Fibroblast of the aortic adventitia (primary cell): ENCODE results near the gene CD300H. TPM values are rescaled to one million over a fixed set of nuclear protein-coding genes. Genes with fewer than 3 reads are reported as not detected.

Experiments used
- DNase-seq: peaks from one replicate; pipeline ENCODE4 v3.0.0-alpha.2; 2010; ENCODE audit warnings: low read depth
- H3K4me3 ChIP-seq: 2 replicates; pipeline ENCODE4 v1.5.1; 2011; ENCODE audit warnings: low read depth, mild to moderate bottlenecking, control low read depth, low read length, moderate library complexity
- CTCF ChIP-seq: IDR thresholded peaks from 2 replicates; pipeline ENCODE4 v1.5.1; 2011; ENCODE audit warnings: mild to moderate bottlenecking, low read length, control low read depth, inconsistent platforms; ENCODE audit not compliant: insufficient read depth
- total RNA-seq: library from RNA; depleted of rRNA; stranded (reverse); fragments of >200 nt; gene quantifications from 2 replicates; pipeline ENCODE4 v1.2.3, GENCODE V29; 2012; ENCODE audit warnings: low replicate concordance

Gene CD300H
- total RNA-seq, 1 donor: not detected

- DNase-seq: no peak
- no peak overlapping the region for H3K4me3 ChIP-seq
- no peak for TF ChIP-seq CTCF
These were observed 50.6 kb downstream of the CD300H start for GRCh38 chr17:74516561-74517328.

- no peak overlapping the region for H3K4me3 ChIP-seq
- no peak for TF ChIP-seq CTCF
- DNase-seq: no peak
These were observed 51.4 kb downstream of the CD300H start for GRCh38 chr17:74515941-74516340.

- no peak overlapping the region for H3K4me3 ChIP-seq
- DNase-seq: no peak
- no peak for TF ChIP-seq CTCF
These were observed 52.5 kb downstream of the CD300H start for GRCh38 chr17:74514632-74515334.

GRCh38 chr17:74513987-74514631, 53.2 kb downstream of the CD300H start:
- no peak overlapping the region for H3K4me3 ChIP-seq
- DNase-seq: peak; percentile 34
- TF ChIP-seq CTCF: no peak

- H3K4me3 ChIP-seq: no peak overlapping the region
- no peak for TF ChIP-seq CTCF
- peak; percentile 18 for DNase-seq
These were observed 54.7 kb downstream of the CD300H start for GRCh38 chr17:74512624-74513091.

GRCh38 chr17:74512036-74512435, 55.3 kb downstream of the CD300H start:
- DNase-seq: peak; percentile 45
- no peak overlapping the region for H3K4me3 ChIP-seq

More at GRCh38 chr17:74512036-74512435, 55.3 kb downstream of the CD300H start:
- no peak for TF ChIP-seq CTCF

Other genes starting within 250 kb of the CD300H start
- gene KIF19, start 241.3 kb downstream of the CD300H start, total RNA-seq: not detected in 2 replicates
- not detected in 2 replicates for gene BTBD17, start 205.6 kb downstream of the CD300H start, total RNA-seq
- gene GPR142, start 200.0 kb downstream of the CD300H start, total RNA-seq: not detected in 2 replicates
- gene GPRC5C, start 135.4 kb downstream of the CD300H start, total RNA-seq: 0.99 and 24.4 TPM in 2 replicates
- gene CD300A, start 100.9 kb downstream of the CD300H start, total RNA-seq: not detected in 2 replicates
- not detected in 2 replicates for gene CD300LB, start 36.0 kb downstream of the CD300H start, total RNA-seq
- gene CD300C, start 21.4 kb downstream of the CD300H start, total RNA-seq: not detected in 2 replicates
- not detected in 2 replicates for gene CD300LD, start 24.8 kb upstream of the CD300H start, total RNA-seq
- not detected in 2 replicates for gene CD300E, start 56.2 kb upstream of the CD300H start, total RNA-seq
- not detected in 2 replicates for gene CD300LF, start 145.4 kb upstream of the CD300H start, total RNA-seq
- gene RAB37, start 169.7 kb upstream of the CD300H start, total RNA-seq: 0.09 TPM in 1 of 2 replicates, not detected in the other
- 11.0 and 11.7 TPM in 2 replicates for gene NHERF1, start 181.1 kb upstream of the CD300H start, total RNA-seq
- 20.2 and 26.5 TPM in 2 replicates for gene NAT9, start 208.8 kb upstream of the CD300H start, total RNA-seq